Measurements from ENCODE around the gene ING1.
A peak's percentile ranks its signal among the peaks of the same experiment; 100 is the strongest.

Gene ING1

GRCh38 chr13:110681868-110682550, 31.5 kb upstream of the ING1 start:
- H3K36me3 ChIP-seq (ENCODE audit: insufficient read depth, low read length), result peaks cover 56% of the 10 kb centered on the region; the same call in 1 of the 2 replicates
- H3K4me3 ChIP-seq (ENCODE audit: low read depth, low read length, poor library complexity, severe bottlenecking), result no peak overlapping the region
- no peaks in the 10 kb centered on the region for H3K79me2 ChIP-seq (ENCODE audit: insufficient read depth, low read length)
- H3K9me2 ChIP-seq (ENCODE audit: low read depth, low read length), result no peaks in the 10 kb centered on the region
- H4K20me1 ChIP-seq (ENCODE audit: insufficient read depth, low read length), result no peaks in the 10 kb centered on the region
- no peak overlapping the region for H2AFZ ChIP-seq (ENCODE audit: low read length)
- H3K9me3 ChIP-seq (ENCODE audit: low read length), result no peaks in the 10 kb centered on the region
- H3F3A ChIP-seq (ENCODE audit: insufficient read depth, low read length), result no peaks in the 10 kb centered on the region
- peaks cover 11% of the 10 kb centered on the region for H3K4me1 ChIP-seq (ENCODE audit: insufficient read depth, low read length, severe bottlenecking)
- H3K27me3 ChIP-seq (ENCODE audit: insufficient read depth, low read length), result no peaks in the 10 kb centered on the region
- no peak overlapping the region for H3K9ac ChIP-seq (ENCODE audit: low read length)
- no peak overlapping the region for H3K4me2 ChIP-seq (ENCODE audit: low read length)
- no peak overlapping the region for H3K27ac ChIP-seq (ENCODE audit: low read depth, low read length, poor library complexity, severe bottlenecking)
- TF ChIP-seq EZH2 (IDR thresholded peaks at IDR 0.05; ENCODE audit: borderline replicate concordance, low read length) (no peak), CTCF (IDR thresholded peaks at IDR 0.05; ENCODE audit: low read length) (no peak)

DNA sequence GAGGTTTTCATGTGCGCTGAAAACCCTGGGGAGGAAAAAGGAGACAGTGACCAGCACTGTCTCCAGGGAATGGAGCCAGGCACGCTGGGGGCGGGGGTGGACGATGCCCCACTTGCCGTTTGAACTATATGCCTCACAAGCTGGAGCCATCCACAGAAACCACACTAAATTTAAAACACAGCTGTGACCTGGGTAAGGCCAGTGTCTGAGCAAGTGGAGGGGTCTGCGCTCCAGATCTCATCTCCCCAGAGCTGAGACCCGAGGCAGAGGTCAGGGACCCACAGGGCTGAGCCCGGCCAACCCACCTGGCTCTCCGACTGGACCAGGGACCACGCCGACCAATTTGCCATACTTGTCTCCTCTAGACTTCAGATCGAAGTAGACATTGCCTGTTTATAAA, 30.8 kb upstream of the ING1 start:
- no peak for TF ChIP-seq CTCF (IDR thresholded peaks at IDR 0.05; ENCODE audit: low read length)
- TF ChIP-seq EZH2 (IDR thresholded peaks at IDR 0.05; ENCODE audit: borderline replicate concordance, low read length), result no peak

DNA sequence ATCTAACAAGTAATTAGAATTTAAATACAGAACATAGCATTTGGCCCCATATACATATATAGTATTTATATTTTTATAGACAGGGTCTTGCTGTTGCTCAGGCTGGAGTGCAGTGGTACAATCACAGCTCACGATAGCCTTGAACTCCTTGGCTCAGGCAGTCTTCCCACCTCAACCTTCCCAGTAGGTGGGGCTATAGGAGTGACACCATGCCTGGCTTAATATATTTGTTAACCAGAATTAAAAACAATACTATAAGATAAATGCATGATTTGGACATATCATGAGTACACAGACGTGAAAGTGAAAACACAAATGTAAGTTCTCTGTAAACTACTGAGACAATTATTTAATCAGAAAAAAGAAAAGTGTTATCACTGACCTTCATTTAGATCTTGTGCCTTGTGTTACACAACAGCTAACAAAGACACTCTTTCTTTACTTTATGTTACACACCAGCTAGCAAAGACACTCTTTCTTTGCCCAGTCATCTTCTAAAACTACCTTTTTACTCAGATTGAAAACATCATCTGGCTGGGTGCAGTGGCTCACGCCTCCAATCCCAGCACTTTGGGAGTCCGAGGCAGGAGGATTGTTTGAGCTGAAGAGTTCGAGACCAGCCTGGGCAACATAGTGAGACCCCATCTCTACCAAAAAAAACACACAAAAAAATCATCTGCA, 30.2 kb upstream of the ING1 start:
- no peak overlapping the region for H3K9ac ChIP-seq (ENCODE audit: low read length)
- H3K9me2 ChIP-seq (ENCODE audit: low read depth, low read length), result no peaks in the 10 kb centered on the region
- no peak overlapping the region for H3K4me2 ChIP-seq (ENCODE audit: low read length)
- no peaks in the 10 kb centered on the region for H4K20me1 ChIP-seq (ENCODE audit: insufficient read depth, low read length)
- H2AFZ ChIP-seq (ENCODE audit: low read length), result no peak overlapping the region
- H3K36me3 ChIP-seq (ENCODE audit: insufficient read depth, low read length), result peaks cover 67% of the 10 kb centered on the region
- H3F3A ChIP-seq (ENCODE audit: insufficient read depth, low read length), result no peaks in the 10 kb centered on the region
- H3K27ac ChIP-seq (ENCODE audit: low read depth, low read length, poor library complexity, severe bottlenecking), result no peak overlapping the region
- no peaks in the 10 kb centered on the region for H3K9me3 ChIP-seq (ENCODE audit: low read length)
- H3K4me3 ChIP-seq (ENCODE audit: low read depth, low read length, poor library complexity, severe bottlenecking), result no peak overlapping the region
- H3K79me2 ChIP-seq (ENCODE audit: insufficient read depth, low read length), result no peaks in the 10 kb centered on the region
- H3K4me1 ChIP-seq (ENCODE audit: insufficient read depth, low read length, severe bottlenecking), result peaks cover 9% of the 10 kb centered on the region
- TF ChIP-seq CTCF (IDR thresholded peaks at IDR 0.05; ENCODE audit: low read length), result peak; percentile 21; the same call in 1 of the 2 replicates
- no peak for TF ChIP-seq EZH2 (IDR thresholded peaks at IDR 0.05; ENCODE audit: borderline replicate concordance, low read length)
- no peaks in the 10 kb centered on the region for H3K27me3 ChIP-seq (ENCODE audit: insufficient read depth, low read length)

More for the DNA sequence above, 30.8 kb upstream of the ING1 start:
- no peaks in the 10 kb centered on the region for H3K9me3 ChIP-seq (ENCODE audit: low read length)
- H3K79me2 ChIP-seq (ENCODE audit: insufficient read depth, low read length), result no peaks in the 10 kb centered on the region
- H3K9me2 ChIP-seq (ENCODE audit: low read depth, low read length), result no peaks in the 10 kb centered on the region
- no peaks in the 10 kb centered on the region for H4K20me1 ChIP-seq (ENCODE audit: insufficient read depth, low read length)
- no peaks in the 10 kb centered on the region for H3F3A ChIP-seq (ENCODE audit: insufficient read depth, low read length)
- no peak overlapping the region for H3K4me3 ChIP-seq (ENCODE audit: low read depth, low read length, poor library complexity, severe bottlenecking)
- peaks cover 63% of the 10 kb centered on the region for H3K36me3 ChIP-seq (ENCODE audit: insufficient read depth, low read length)
- H3K4me1 ChIP-seq (ENCODE audit: insufficient read depth, low read length, severe bottlenecking), result peaks cover 9% of the 10 kb centered on the region
- H3K27me3 ChIP-seq (ENCODE audit: insufficient read depth, low read length), result no peaks in the 10 kb centered on the region
- H2AFZ ChIP-seq (ENCODE audit: low read length), result no peak overlapping the region
- no peak overlapping the region for H3K27ac ChIP-seq (ENCODE audit: low read depth, low read length, poor library complexity, severe bottlenecking)
- no peak overlapping the region for H3K4me2 ChIP-seq (ENCODE audit: low read length)
- no peak overlapping the region for H3K9ac ChIP-seq (ENCODE audit: low read length)

Data from OCI-LY1 (cell line).